H1 (cell line): ENCODE results near the gene DYRK1A. TPM values are rescaled to one million over a fixed set of nuclear protein-coding genes. Genes with fewer than 3 reads are reported as not detected.

Experiments used
- CTCF ChIA-PET: fragments of 300-600 bp; sonication (Branson Sonifier 250); formaldehyde crosslinking; loops from one replicate; lab custom pipeline; 2021; ENCODE audit not compliant: partially characterized antibody; lab: Charles Lee
- POLR2A ChIA-PET: fragments of 300-600 bp; sonication (Branson Sonifier 250); formaldehyde crosslinking; loops from one replicate; lab custom pipeline; 2021; ENCODE audit warnings: inconsistent platforms; ENCODE audit not compliant: partially characterized antibody; lab: Charles Lee
- DNase-seq, 2 experiments: peaks; one replicate each; pipeline versions ENCODE4 v3.0.0 to v3.0.0-alpha.2; 2010 to 2022; ENCODE audit warnings: low spot score in 2 of 2, low read depth in 1 of 2, mixed read lengths in 1 of 2
- FAIRE-seq: peaks from 2 replicates; lab custom pipeline; 2011; peaks lifted over from hg19 to GRCh38; lab: Jason Lieb, UNC
- H2AFZ ChIP-seq: 2 replicates; pipeline ENCODE4 v1.8.1; 2012; ENCODE audit warnings: low read length, inconsistent platforms
- H2AK5ac ChIP-seq: 2 replicates; pipeline ENCODE4 v1.6.1; 2013; ENCODE audit warnings: low read depth, low read length
- H2BK120ac ChIP-seq: replicated peaks from 2 replicates; pipeline ENCODE3; 2013; ENCODE audit warnings: low read depth, low read length, inconsistent platforms
- H2BK12ac ChIP-seq: 2 replicates; pipeline ENCODE4 v1.6.1; 2013; ENCODE audit warnings: low read depth, low read length
- H2BK15ac ChIP-seq: 2 replicates; pipeline ENCODE4 v1.6.1; 2013; ENCODE audit warnings: low read length
- H2BK20ac ChIP-seq: 2 replicates; pipeline ENCODE4 v1.6.1; 2013; ENCODE audit warnings: low read length
- H2BK5ac ChIP-seq: 2 replicates; pipeline ENCODE4 v1.6.1; 2013; ENCODE audit warnings: low read depth, low read length
- H3K14ac ChIP-seq: 2 replicates; pipeline ENCODE4 v1.6.1; 2013; ENCODE audit warnings: inconsistent platforms; ENCODE audit not compliant: insufficient read length
- H3K18ac ChIP-seq: 2 replicates; pipeline ENCODE4 v1.6.1; 2013; ENCODE audit warnings: low read length; ENCODE audit errors: extremely low read depth
- H3K23ac ChIP-seq: 2 replicates; pipeline ENCODE4 v1.6.1; 2013; ENCODE audit warnings: inconsistent platforms; ENCODE audit not compliant: insufficient read length
- H3K23me2 ChIP-seq: 2 replicates; pipeline ENCODE4 v1.6.1; 2013; ENCODE audit warnings: low read depth, low read length
- H3K27ac ChIP-seq: 2 replicates; pipeline ENCODE4 v1.6.1; 2011; ENCODE audit warnings: low read depth, low read length, inconsistent platforms
- H3K27me3 ChIP-seq, 4 experiments: replicated peaks in 1 of 4; 1 replicate in 1 of 4; 2 replicates in 3 of 4; pipeline versions ENCODE4 v1.6.1 to v1.8.1; 2011 to 2013; ENCODE audit warnings: low read length in 3 of 4, mild to moderate bottlenecking in 3 of 4, inconsistent platforms in 2 of 4, mixed read lengths in 2 of 4, moderate library complexity in 1 of 4; ENCODE audit not compliant: control insufficient read depth in 3 of 4, insufficient read depth in 3 of 4; ENCODE audit errors: extremely low read depth in 1 of 4
- H3K36me3 ChIP-seq, 4 experiments: 2 replicates each; pipeline versions ENCODE4 v1.6.1 to v1.8.1; 2011 to 2013; ENCODE audit warnings: mild to moderate bottlenecking in 4 of 4, low read length in 3 of 4, moderate library complexity in 2 of 4, control low read depth in 1 of 4, inconsistent platforms in 1 of 4; ENCODE audit not compliant: insufficient read depth in 4 of 4, control insufficient read depth in 2 of 4
- H3K4ac ChIP-seq: replicated peaks from 2 replicates; pipeline ENCODE3; 2013; ENCODE audit warnings: low read length, low read depth, mixed read lengths, inconsistent platforms; ENCODE audit not compliant: insufficient read length
- H3K4me1 ChIP-seq, 4 experiments: replicated peaks in 1 of 4; 1 replicate in 1 of 4; 2 replicates in 3 of 4; pipeline versions ENCODE4 v1.6.1 to v1.8.1; 2011 to 2013; ENCODE audit warnings: low read length in 3 of 4, inconsistent platforms in 2 of 4, mixed read lengths in 1 of 4; ENCODE audit not compliant: insufficient read depth in 4 of 4, control insufficient read depth in 3 of 4
- H3K4me2 ChIP-seq, 2 experiments: 2 replicates each; pipeline versions ENCODE4 v1.6.1 to v1.8.1; 2011 to 2013; ENCODE audit warnings: low read depth in 2 of 2, low read length in 2 of 2, control low read depth in 1 of 2, inconsistent platforms in 1 of 2, mild to moderate bottlenecking in 1 of 2; ENCODE audit not compliant: insufficient read depth in 1 of 2
- H3K4me3 ChIP-seq, 4 experiments: fragments of 200-600, 300-600 bp in 1 of 4; sonication (generic), shearing (Covaris generic), sonication (Bioruptor Twin) in 1 of 4; 2 replicates each; pipeline versions ENCODE4 v1.5.1 to v1.8.1; 2011 to 2016; ENCODE audit warnings: low read length in 4 of 4, low read depth in 3 of 4, control low read depth in 2 of 4, inconsistent platforms in 2 of 4, mild to moderate bottlenecking in 2 of 4, mixed read lengths in 1 of 4, moderate library complexity in 1 of 4; ENCODE audit not compliant: insufficient read depth in 2 of 4; ENCODE audit errors: extremely low read depth in 1 of 4
- H3K56ac ChIP-seq: replicated peaks from 2 replicates; pipeline ENCODE3; 2013; ENCODE audit warnings: low read depth, mild to moderate bottlenecking, mixed read lengths, low read length, inconsistent platforms; ENCODE audit not compliant: insufficient read length
- H3K79me1 ChIP-seq: 2 replicates; pipeline ENCODE4 v1.6.1; 2013; ENCODE audit warnings: low read depth, low read length, control low read depth
- H3K79me2 ChIP-seq, 2 experiments: 2 replicates each; pipeline versions ENCODE4 v1.6.1 to v1.8.1; 2012 to 2013; ENCODE audit warnings: low read length in 2 of 2, mild to moderate bottlenecking in 2 of 2, inconsistent platforms in 1 of 2; ENCODE audit not compliant: insufficient read depth in 2 of 2, control insufficient read depth in 1 of 2
- H3K9ac ChIP-seq, 4 experiments: replicated peaks in 1 of 4; 1 replicate in 1 of 4; 2 replicates in 3 of 4; pipeline versions ENCODE4 v1.6.1 to v1.8.1; 2011 to 2013; ENCODE audit warnings: low read depth in 3 of 4, low read length in 3 of 4, control low read depth in 2 of 4, mild to moderate bottlenecking in 2 of 4, moderate library complexity in 2 of 4, inconsistent platforms in 1 of 4; ENCODE audit errors: extremely low read depth in 1 of 4
- H3K9me3 ChIP-seq, 2 experiments: 2 replicates each; pipeline versions ENCODE4 v1.6.1 to v1.8.1; 2012 to 2013; ENCODE audit warnings: mild to moderate bottlenecking in 2 of 2, moderate library complexity in 2 of 2, control low read depth in 1 of 2, inconsistent platforms in 1 of 2, low read depth in 1 of 2, low read length in 1 of 2, mixed read lengths in 1 of 2; ENCODE audit not compliant: insufficient read depth in 2 of 2
- H4K20me1 ChIP-seq, 2 experiments: replicated peaks in 1 of 2; 2 replicates each; pipeline versions ENCODE3 to v1.8.1; 2011 to 2013; ENCODE audit warnings: inconsistent platforms in 2 of 2, low read length in 2 of 2, mild to moderate bottlenecking in 1 of 2; ENCODE audit not compliant: insufficient read depth in 2 of 2, control insufficient read depth in 1 of 2
- H4K5ac ChIP-seq: 2 replicates; pipeline ENCODE4 v1.6.1; 2013; ENCODE audit warnings: low read length, low read depth, mixed read lengths, inconsistent platforms; ENCODE audit not compliant: insufficient read length
- H4K8ac ChIP-seq: 2 replicates; pipeline ENCODE4 v1.8.0; 2013; ENCODE audit warnings: mild to moderate bottlenecking, moderate library complexity, low read length, inconsistent platforms; ENCODE audit not compliant: insufficient read depth; ENCODE audit errors: extremely low read depth
- H4K91ac ChIP-seq: replicated peaks from 2 replicates; pipeline ENCODE3; 2013; ENCODE audit warnings: low read length, mixed read lengths, inconsistent platforms; ENCODE audit not compliant: insufficient read length
- POLR2A ChIP-seq, 2 experiments: IDR thresholded peaks; 1 replicate in 1 of 2; 2 replicates in 1 of 2; pipeline ENCODE4 v1.6.1; 2011; ENCODE audit warnings: low read depth in 2 of 2, low read length in 2 of 2, mild to moderate bottlenecking in 2 of 2; ENCODE audit errors: control extremely low read depth in 1 of 2
- SUZ12 ChIP-seq: fragments of 200-600 bp; sonication (generic); IDR thresholded peaks from 2 replicates; pipeline ENCODE4 v1.6.1; 2012; ENCODE audit warnings: mild to moderate bottlenecking, inconsistent platforms, low read length, moderate library complexity, mixed read lengths
- WGBS, 2 experiments: shearing (Covaris generic) in 1 of 2; methylation state at CpG; one replicate each; pipeline versions ENCODE4 v1.1.6 to v1.1.7; 2013 to 2015; ENCODE audit warnings: low lambda C conversion rate in 2 of 2, mixed read lengths in 2 of 2, inconsistent platforms in 1 of 2, low coverage in 1 of 2, missing lambda C conversion rate in 1 of 2; ENCODE audit not compliant: insufficient replicate concordance in 2 of 2, insufficient coverage in 1 of 2, insufficient read length in 1 of 2; ENCODE audit errors: extremely low coverage in 1 of 2, missing lambda C conversion rate in 1 of 2; 5-methylcytosine and 5-hydroxymethylcytosine counted together
- polyA plus RNA-seq, 7 experiments: library from polyadenylated mRNA; depleted of rRNA in 3 of 7; stranded (reverse) in 5 of 7; unstranded in 2 of 7; fragments of >200 nt in 5 of 7; fragments of 200-250 nt in 2 of 7; gene quantifications; 1 replicate in 5 of 7; 2 replicates in 1 of 7; 4 replicates in 1 of 7; pipeline versions ENCODE4 v1.2.1 to v1.2.3, GENCODE V29; 2011 to 2013; ENCODE audit warnings: missing spikeins in 2 of 7, mixed read lengths in 2 of 7
- total RNA-seq: library from RNA; stranded (reverse); fragmentation: NEBNext Ultra II Directional; extraction: Animal tissue kit (Norgen Biotek cat#: 25700); gene quantifications from 2 replicates; pipeline ENCODE4 v1.2.1, GENCODE V29; 2021

The DYRK1A gene
- total and polyA plus RNA-seq, 2 of the 8 experiments (the other 6 are each of a cell fraction or from before 2014, with no cell fraction given), result 61.1 to 62.2 TPM

DNA sequence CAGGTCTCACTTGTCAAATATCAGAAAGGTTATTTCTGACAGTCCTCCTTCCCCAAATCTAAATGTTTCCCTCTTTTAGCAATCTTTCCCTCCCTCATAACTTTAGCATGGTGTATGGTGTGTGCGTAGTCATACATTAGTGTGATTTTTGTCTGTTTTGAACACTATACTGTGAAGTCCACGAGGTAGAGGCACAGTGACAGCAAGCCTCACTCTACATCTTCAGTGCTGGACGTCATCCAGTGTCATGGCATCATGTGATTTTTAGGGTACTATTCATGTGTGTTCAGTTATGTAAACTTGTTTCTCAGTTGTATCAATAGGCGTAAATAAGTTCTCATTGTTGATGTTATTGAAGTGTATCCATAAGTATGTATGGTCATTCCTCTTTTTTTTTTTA lies 39.1 kb downstream of the DYRK1A start:
- Histone ChIP-seq H3K4me1 (no peaks in the 10 kb centered on the region; a peak in 1 of 7 replicates), H3K18ac (no peak overlapping the region), H3K4me3 (no peak overlapping the region), H4K20me1 (peaks cover 26 to 33% of the 10 kb centered on the region in 2 experiments), H3K23me2 (peaks cover 3% of the 10 kb centered on the region; the same call in 1 of the 2 replicates), H4K91ac (no peak overlapping the region), H3K27me3 (no peaks in the 10 kb centered on the region), H3K79me2 (peaks cover 63 to 100% of the 10 kb centered on the region in 2 experiments), H2BK20ac (no peak overlapping the region), H4K5ac (no peak overlapping the region), H2BK5ac (no peak overlapping the region), H2BK12ac (no peak overlapping the region), H3K79me1 (peaks cover 13% of the 10 kb centered on the region), H3K14ac (no peak overlapping the region), H3K4me2 (no peak overlapping the region), H3K23ac (no peak overlapping the region), H2BK15ac (no peak overlapping the region), H3K9me3 (0 out of 4 replicates have a peak, but pooled peaks cover 0 to 2% of the 10 kb centered on the region in 2 experiments), H2AFZ (no peak overlapping the region), H2BK120ac (no peak overlapping the region), H2AK5ac (no peak overlapping the region), H3K27ac (no peak overlapping the region), H3K9ac (no peak overlapping the region), H3K36me3 (no peaks in the 10 kb centered on the region; a peak in 1 of 8 replicates), H3K4ac (no peak overlapping the region), H3K56ac (no peak overlapping the region), H4K8ac (no peak overlapping the region)
- FAIRE-seq (no peak), DNase-seq (no peak)
- CTCF ChIA-PET, result no interaction called here
- WGBS, 2 experiments, result 85% methylated on average over 4 of the region's 4 CpGs; no CpG with 5 or more reads in 1 of the 2 experiments
- TF ChIP-seq POLR2A (IDR thresholded peaks at IDR 0.05; ENCODE audit: control extremely low read depth in 1 of 2, low read depth in 2 of 2, low read length in 2 of 2), result no peak
- no peak for TF ChIP-seq SUZ12
- POLR2A ChIA-PET, result interaction anchor here (1.7 kb wide), 1 partner anchor 138 kb away, joined by 3 read pairs; no protein-coding TSS in a partner anchor
